Type B pancreatic cell (in vitro differentiated cells): ENCODE measurements around the gene EEFSEC. TPM values are rescaled to one million over a fixed set of nuclear protein-coding genes. Genes with fewer than 3 reads are reported as not detected.
A peak's percentile ranks its signal among the peaks of the same experiment; 100 is the strongest.

Experiments
- DNase-seq: peaks from one replicate; pipeline ENCODE4 v3.0.0; 2021; ENCODE audit warnings: mixed read lengths; ENCODE audit not compliant: unreplicated experiment; ENCODE audit errors: extremely low spot score
- H3K27ac Mint-ChIP-seq: 2 replicates; pipeline ENCODE4 v1.8.0; 2021; ENCODE audit warnings: mild to moderate bottlenecking, mixed read lengths
- H3K27me3 Mint-ChIP-seq: 2 replicates; pipeline ENCODE4 v1.8.0; 2021; ENCODE audit warnings: mixed read lengths
- H3K36me3 Mint-ChIP-seq: 2 replicates; pipeline ENCODE4 v1.8.0; 2021; ENCODE audit warnings: mixed read lengths
- H3K4me1 Mint-ChIP-seq: one replicate; pipeline ENCODE4 v1.8.0; 2021; ENCODE audit warnings: mixed read lengths; ENCODE audit not compliant: unreplicated experiment
- H3K4me3 Mint-ChIP-seq: 2 replicates; pipeline ENCODE4 v1.8.0; 2021; ENCODE audit warnings: mild to moderate bottlenecking, mixed read lengths
- H3K9me3 Mint-ChIP-seq: 2 replicates; pipeline ENCODE4 v1.8.0; 2021; ENCODE audit warnings: mixed read lengths
- total RNA-seq: library from RNA; stranded (reverse); gene quantifications from 2 replicates; pipeline ENCODE4 v1.2.1, GENCODE V29; 2021; ENCODE audit warnings: low replicate concordance
- TF ChIP-seq, protein P1 (sequence below): fragments of 200-600 bp; sonication (generic); conservative IDR thresholded peaks from 2 replicates; pipeline ENCODE4 v1.5.0; 2021; ENCODE audit warnings: antibody characterized with exemption, mild to moderate bottlenecking

EEFSEC gene
- total RNA-seq, 1 donor from 2014 or later = 16.6 TPM

- peaks cover 12% of the 10 kb centered on the region for H3K36me3 Mint-ChIP-seq
- TF ChIP-seq, protein P1, sequence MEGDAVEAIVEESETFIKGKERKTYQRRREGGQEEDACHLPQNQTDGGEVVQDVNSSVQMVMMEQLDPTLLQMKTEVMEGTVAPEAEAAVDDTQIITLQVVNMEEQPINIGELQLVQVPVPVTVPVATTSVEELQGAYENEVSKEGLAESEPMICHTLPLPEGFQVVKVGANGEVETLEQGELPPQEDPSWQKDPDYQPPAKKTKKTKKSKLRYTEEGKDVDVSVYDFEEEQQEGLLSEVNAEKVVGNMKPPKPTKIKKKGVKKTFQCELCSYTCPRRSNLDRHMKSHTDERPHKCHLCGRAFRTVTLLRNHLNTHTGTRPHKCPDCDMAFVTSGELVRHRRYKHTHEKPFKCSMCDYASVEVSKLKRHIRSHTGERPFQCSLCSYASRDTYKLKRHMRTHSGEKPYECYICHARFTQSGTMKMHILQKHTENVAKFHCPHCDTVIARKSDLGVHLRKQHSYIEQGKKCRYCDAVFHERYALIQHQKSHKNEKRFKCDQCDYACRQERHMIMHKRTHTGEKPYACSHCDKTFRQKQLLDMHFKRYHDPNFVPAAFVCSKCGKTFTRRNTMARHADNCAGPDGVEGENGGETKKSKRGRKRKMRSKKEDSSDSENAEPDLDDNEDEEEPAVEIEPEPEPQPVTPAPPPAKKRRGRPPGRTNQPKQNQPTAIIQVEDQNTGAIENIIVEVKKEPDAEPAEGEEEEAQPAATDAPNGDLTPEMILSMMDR = no peak
- H3K4me3 Mint-ChIP-seq = peak overlapping the region; percentile 57
- no peak for DNase-seq
- H3K4me1 Mint-ChIP-seq = peaks cover 47% of the 10 kb centered on the region
- peak overlapping the region; percentile 74 for H3K27ac Mint-ChIP-seq
- no peaks in the 10 kb centered on the region for H3K9me3 Mint-ChIP-seq
- no peaks in the 10 kb centered on the region for H3K27me3 Mint-ChIP-seq
These were observed 190.2 kb downstream of the EEFSEC start for GRCh38 chr3:128343287-128344051.

GRCh38 chr3:128344052-128344735, 190.9 kb downstream of the EEFSEC start:
- Mint-ChIP-seq H3K27ac (peak overlapping the region; percentile 74), H3K36me3 (peaks cover 12% of the 10 kb centered on the region), H3K27me3 (no peaks in the 10 kb centered on the region), H3K4me3 (peak overlapping the region; percentile 57), H3K4me1 (peaks cover 46% of the 10 kb centered on the region), H3K9me3 (no peaks in the 10 kb centered on the region)
- TF ChIP-seq, protein P1 = no peak
- DNase-seq = no peak

DNA sequence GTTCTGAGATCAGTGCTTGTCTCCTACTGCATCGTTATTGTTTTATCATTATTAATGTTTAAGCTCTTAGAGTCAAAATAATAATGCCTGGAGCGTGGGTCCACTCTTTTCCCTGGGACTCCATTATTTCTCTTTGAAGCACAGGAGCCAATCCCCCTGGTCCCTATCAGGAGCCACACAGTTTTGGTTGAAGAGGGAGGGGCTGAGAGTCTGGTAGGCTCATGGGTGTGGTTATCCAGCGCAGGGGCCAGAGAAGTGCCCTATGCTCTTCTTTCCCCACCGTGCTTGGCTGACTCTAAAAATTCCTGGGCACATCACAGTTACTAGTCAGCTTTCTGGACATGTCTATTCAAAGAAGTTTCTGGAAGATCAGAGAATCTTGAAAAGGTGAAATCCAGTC, 191.9 kb downstream of the EEFSEC start:
- peaks cover 12% of the 10 kb centered on the region for H3K36me3 Mint-ChIP-seq
- no peaks in the 10 kb centered on the region for H3K9me3 Mint-ChIP-seq
- H3K27me3 Mint-ChIP-seq = no peaks in the 10 kb centered on the region
- TF ChIP-seq, protein P1 = no peak
- H3K4me1 Mint-ChIP-seq = peaks cover 37% of the 10 kb centered on the region
- no peak for DNase-seq
- H3K4me3 Mint-ChIP-seq = no peak overlapping the region
- H3K27ac Mint-ChIP-seq = no peak overlapping the region

DNA sequence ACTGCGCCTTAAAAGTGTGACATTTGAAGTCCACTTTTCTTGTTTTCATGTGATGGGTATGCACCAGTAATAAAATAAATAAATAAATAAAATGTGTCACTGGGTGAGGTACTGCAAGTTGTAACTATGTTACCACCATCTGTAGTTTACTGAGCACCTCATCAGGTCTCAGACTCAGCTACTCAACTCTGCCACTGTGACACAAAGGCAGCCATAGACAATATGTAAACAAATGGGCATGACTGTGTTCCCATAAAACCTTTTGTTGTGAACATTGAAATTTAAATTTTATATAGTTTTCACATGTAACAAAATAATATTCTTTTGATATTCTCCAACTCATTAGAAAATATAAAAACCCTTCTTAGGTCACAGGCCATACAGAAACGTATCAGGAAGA, 193.3 kb downstream of the EEFSEC start:
- no peaks in the 10 kb centered on the region for H3K9me3 Mint-ChIP-seq
- H3K27me3 Mint-ChIP-seq = no peaks in the 10 kb centered on the region
- H3K4me3 Mint-ChIP-seq = no peak overlapping the region
- TF ChIP-seq, protein P1 = no peak
- peaks cover 14% of the 10 kb centered on the region for H3K36me3 Mint-ChIP-seq
- H3K4me1 Mint-ChIP-seq = peaks cover 32% of the 10 kb centered on the region
- DNase-seq = no peak
- H3K27ac Mint-ChIP-seq = no peak overlapping the region

GRCh38 chr3:128347282-128347681, 194.0 kb downstream of the EEFSEC start:
- TF ChIP-seq, protein P1 = no peak
- Mint-ChIP-seq H3K27me3 (no peaks in the 10 kb centered on the region), H3K4me3 (no peak overlapping the region), H3K4me1 (peaks cover 32% of the 10 kb centered on the region), H3K36me3 (peaks cover 15% of the 10 kb centered on the region), H3K27ac (no peak overlapping the region), H3K9me3 (no peaks in the 10 kb centered on the region)
- DNase-seq = no peak
